Chondrocyte (in vitro differentiated cells): ENCODE results near the gene SEC16A. TPM values are rescaled to one million over a fixed set of nuclear protein-coding genes. Genes with fewer than 3 reads are reported as not detected.

Source experiments
- DNase-seq: peaks from one replicate; pipeline ENCODE4 v3.0.0; 2021; ENCODE audit warnings: mixed read lengths, low spot score
- H3K27ac Mint-ChIP-seq: one replicate; pipeline ENCODE4 v1.8.0; 2021; ENCODE audit warnings: mild to moderate bottlenecking, moderate library complexity, mixed read lengths; ENCODE audit not compliant: unreplicated experiment
- H3K27me3 Mint-ChIP-seq: 2 replicates; pipeline ENCODE4 v1.8.0; 2021; ENCODE audit warnings: low read depth, mixed read lengths
- H3K36me3 Mint-ChIP-seq: 2 replicates; pipeline ENCODE4 v1.8.0; 2021; ENCODE audit warnings: low read depth, mixed read lengths
- H3K4me1 Mint-ChIP-seq: 2 replicates; pipeline ENCODE4 v1.8.0; 2021; ENCODE audit warnings: low read depth, mild to moderate bottlenecking, mixed read lengths
- H3K4me3 Mint-ChIP-seq: one replicate; pipeline ENCODE4 v1.8.0; 2021; ENCODE audit warnings: mild to moderate bottlenecking, moderate library complexity, mixed read lengths; ENCODE audit not compliant: unreplicated experiment
- H3K9me3 Mint-ChIP-seq: 2 replicates; pipeline ENCODE4 v1.8.0; 2021; ENCODE audit warnings: low read depth, mixed read lengths
- total RNA-seq: library from RNA; stranded (reverse); gene quantifications from 3 replicates; pipeline ENCODE4 v1.2.1, GENCODE V29; 2021
- TF ChIP-seq, protein P1 (sequence below): fragments of 200-600 bp; sonication (generic); IDR thresholded peaks from 2 replicates; pipeline ENCODE4 v1.5.0; 2021; ENCODE audit warnings: antibody characterized with exemption, mild to moderate bottlenecking, moderate library complexity

SEC16A gene
- total RNA-seq, 1 donor from 2014 or later: 91.7 TPM

DNA sequence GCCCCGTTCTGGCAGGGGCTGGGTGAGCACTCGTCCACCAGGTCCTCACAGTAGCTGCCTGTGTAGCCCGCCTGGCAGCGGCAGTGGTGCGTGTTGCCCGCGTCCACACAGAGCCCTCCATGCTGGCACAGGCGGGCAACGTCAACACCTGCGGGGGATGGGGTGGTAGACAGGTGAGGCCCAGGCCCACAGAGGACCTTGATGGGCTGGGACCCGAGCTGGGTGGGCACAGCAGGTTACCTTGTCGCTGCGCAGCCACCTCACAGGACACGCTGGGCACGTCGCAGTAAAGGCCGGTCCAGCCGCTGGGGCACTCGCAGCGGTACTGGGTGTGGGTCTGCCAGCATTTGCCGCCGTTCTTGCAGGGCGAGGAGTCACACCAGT lies 25.1 kb upstream of the SEC16A start:
- peaks cover 6% of the 10 kb centered on the region for H3K36me3 Mint-ChIP-seq

DNA sequence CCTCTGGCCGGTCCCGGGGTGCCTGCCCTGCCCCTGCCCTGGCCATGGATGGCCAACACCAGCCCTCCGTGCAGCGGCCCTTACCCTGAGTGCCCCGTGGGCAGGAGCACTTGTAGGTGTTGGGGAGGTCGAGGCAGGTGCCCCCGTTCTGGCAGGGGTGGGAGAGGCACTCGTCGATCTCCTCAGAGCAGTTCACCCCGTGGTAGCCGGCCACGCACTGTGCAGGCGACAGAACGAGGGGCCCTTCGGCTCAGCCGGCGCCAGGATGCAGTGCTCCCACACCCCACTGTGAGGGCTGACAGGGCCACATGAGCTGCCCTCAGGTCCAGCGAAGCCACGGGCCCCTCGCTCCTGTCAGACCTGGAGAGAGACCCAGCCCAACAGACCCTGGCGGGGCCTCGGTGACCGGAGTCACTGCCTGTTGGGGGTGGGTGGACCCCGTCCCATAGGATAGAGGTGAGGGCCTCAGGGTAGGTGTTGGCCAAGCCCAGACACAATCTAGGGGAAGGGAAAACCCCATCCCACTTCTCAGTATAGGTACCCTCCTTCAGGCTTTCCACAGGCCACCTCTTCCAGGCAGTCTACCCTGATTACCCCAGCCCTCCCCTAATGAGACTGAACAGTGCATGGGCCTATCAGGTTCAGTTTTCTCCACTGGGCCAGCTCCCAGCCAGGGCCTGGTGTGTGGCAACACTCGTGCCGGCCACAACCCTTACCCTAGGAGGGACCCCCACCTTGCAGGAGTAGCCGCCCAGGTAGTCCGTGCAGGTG lies 24.6 kb upstream of the SEC16A start:
- H3K9me3 Mint-ChIP-seq: no peaks in the 10 kb centered on the region
- TF ChIP-seq, protein P1, sequence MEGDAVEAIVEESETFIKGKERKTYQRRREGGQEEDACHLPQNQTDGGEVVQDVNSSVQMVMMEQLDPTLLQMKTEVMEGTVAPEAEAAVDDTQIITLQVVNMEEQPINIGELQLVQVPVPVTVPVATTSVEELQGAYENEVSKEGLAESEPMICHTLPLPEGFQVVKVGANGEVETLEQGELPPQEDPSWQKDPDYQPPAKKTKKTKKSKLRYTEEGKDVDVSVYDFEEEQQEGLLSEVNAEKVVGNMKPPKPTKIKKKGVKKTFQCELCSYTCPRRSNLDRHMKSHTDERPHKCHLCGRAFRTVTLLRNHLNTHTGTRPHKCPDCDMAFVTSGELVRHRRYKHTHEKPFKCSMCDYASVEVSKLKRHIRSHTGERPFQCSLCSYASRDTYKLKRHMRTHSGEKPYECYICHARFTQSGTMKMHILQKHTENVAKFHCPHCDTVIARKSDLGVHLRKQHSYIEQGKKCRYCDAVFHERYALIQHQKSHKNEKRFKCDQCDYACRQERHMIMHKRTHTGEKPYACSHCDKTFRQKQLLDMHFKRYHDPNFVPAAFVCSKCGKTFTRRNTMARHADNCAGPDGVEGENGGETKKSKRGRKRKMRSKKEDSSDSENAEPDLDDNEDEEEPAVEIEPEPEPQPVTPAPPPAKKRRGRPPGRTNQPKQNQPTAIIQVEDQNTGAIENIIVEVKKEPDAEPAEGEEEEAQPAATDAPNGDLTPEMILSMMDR: no peak

More for the DNA sequence above, 25.1 kb upstream of the SEC16A start:
- Mint-ChIP-seq H3K4me1 (no peaks in the 10 kb centered on the region), H3K27me3 (no peaks in the 10 kb centered on the region), H3K27ac (no peak overlapping the region), H3K9me3 (no peaks in the 10 kb centered on the region), H3K4me3 (no peak overlapping the region)
- TF ChIP-seq, protein P1: no peak
- DNase-seq: no peak

DNA sequence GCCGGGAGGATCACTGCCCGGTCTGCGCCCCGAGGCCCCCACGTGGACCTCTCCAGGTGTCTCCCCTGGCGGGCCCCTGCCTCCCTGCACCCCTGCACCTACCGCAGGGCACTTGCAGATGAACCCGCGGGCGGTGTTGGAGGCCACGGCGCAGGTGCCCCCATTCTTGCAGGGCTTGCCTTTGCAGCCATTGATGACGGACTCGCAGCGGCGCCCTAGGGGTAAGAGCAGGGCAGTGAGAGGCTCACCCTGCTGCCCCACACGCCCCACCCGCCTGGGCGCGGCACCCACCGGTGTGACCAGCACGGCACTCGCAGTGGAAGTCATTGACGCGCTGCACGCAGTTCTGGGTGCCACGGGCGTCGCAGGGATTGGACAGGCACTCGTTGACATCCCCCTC lies 23.6 kb upstream of the SEC16A start:
- no peak overlapping the region for H3K4me3 Mint-ChIP-seq
- H3K27ac Mint-ChIP-seq: no peak overlapping the region
- no peaks in the 10 kb centered on the region for H3K4me1 Mint-ChIP-seq
- peaks cover 9% of the 10 kb centered on the region for H3K36me3 Mint-ChIP-seq
- DNase-seq: no peak
- TF ChIP-seq, protein P1: no peak
- H3K27me3 Mint-ChIP-seq: no peaks in the 10 kb centered on the region
- H3K9me3 Mint-ChIP-seq: no peaks in the 10 kb centered on the region

More for the DNA sequence above, 24.6 kb upstream of the SEC16A start:
- Mint-ChIP-seq H3K4me1 (no peaks in the 10 kb centered on the region), H3K27ac (no peak overlapping the region), H3K4me3 (no peak overlapping the region), H3K27me3 (no peaks in the 10 kb centered on the region), H3K36me3 (peaks cover 9% of the 10 kb centered on the region)
- DNase-seq: no peak

DNA sequence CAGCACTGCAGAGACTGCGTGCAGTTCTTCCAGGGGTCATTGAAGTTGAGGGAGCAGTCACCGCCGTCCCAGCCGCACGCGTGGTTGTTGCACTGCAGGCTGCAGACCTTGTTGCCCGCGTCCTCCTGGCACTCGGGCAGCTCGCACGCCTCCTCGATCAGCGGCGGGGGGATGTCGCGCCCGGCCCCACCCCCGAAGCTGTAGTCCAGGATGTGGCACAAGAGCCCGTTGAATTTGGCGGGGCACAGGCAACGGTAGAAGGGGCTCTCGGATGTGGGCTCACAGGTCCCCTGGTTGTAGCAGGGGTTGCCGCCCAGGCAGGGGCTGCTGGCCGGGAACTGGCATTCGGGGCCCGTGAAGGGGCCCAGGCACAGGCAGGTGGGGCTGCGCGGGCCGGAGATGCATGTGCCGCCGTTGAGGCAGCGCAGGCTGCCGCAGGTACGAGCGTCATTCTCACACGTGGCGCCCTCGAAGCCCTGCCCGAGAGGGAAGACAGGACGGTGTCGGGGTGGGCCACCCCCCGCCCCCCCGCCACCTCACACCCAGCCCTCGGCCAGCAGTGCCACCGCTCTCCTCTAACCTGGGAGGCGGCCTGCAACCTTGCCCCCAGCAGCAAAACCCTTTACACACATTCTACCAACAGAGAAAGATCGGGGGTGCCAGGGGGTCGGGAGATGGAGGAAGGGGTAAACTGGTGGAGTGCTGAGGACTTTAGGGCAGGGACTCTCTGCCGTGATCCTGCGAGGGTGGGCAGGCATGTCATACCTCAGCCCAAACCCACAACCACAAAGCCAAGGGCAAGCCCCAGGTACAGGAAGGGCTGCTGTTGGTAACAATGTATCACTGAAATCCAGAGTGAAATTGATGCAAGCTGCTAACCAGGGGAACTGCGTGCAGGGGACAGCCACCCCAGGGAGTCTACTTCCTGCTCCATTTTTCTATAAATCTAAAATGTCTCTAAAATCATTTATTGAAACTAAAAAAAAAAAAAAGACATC lies 22.9 kb upstream of the SEC16A start:
- Mint-ChIP-seq H3K36me3 (peaks cover 8% of the 10 kb centered on the region), H3K4me1 (no peaks in the 10 kb centered on the region), H3K4me3 (no peak overlapping the region), H3K27me3 (no peaks in the 10 kb centered on the region), H3K27ac (no peak overlapping the region), H3K9me3 (no peaks in the 10 kb centered on the region)
- DNase-seq: no peak
- TF ChIP-seq, protein P1: no peak
